A673 (cell line): ENCODE results near the gene TMEM179.

Experiments
- CTCF ChIP-seq: fragments of 300-800, 200-600 bp; sonication (generic); conservative IDR thresholded peaks from 2 replicates; pipeline ENCODE4 v1.5.1; 2017; ENCODE audit warnings: low read depth, mild to moderate bottlenecking, antibody characterized with exemption, low read length, moderate library complexity, mixed read lengths
- EZH2 ChIP-seq: fragments of 200-600 bp; sonication (generic); IDR thresholded peaks from 2 replicates; pipeline ENCODE4 v1.6.1; 2017; ENCODE audit warnings: borderline replicate concordance, low read depth, mild to moderate bottlenecking, mixed read lengths, antibody characterized with exemption, low read length; ENCODE audit not compliant: poor library complexity, severe bottlenecking

GRCh38 chr14:104638190-104638589 is 33.6 kb upstream of the TMEM179 start:
- TF ChIP-seq CTCF (no peak), EZH2 (no peak)
